SH-SY5Y (cell line): Measurements from ENCODE around the gene CEP170B.

Experiments
- GATA2 ChIP-seq: IDR thresholded peaks from 2 replicates; pipeline ENCODE4 v1.6.1; 2011; ENCODE audit warnings: mild to moderate bottlenecking, low read depth, low read length
- GATA3 ChIP-seq: IDR thresholded peaks from 2 replicates; pipeline ENCODE4 v1.6.1; 2011; ENCODE audit warnings: low read depth, mild to moderate bottlenecking, low read length, moderate library complexity

- no peak for TF ChIP-seq GATA3
- no peak for TF ChIP-seq GATA2
Observed at GRCh38 chr14:104925214-104925854, 60.3 kb downstream of the CEP170B start.
